ENCODE measurements around the gene NHS. TPM values are rescaled to one million over a fixed set of nuclear protein-coding genes. Genes with fewer than 3 reads are reported as not detected.

NHS gene
- polyA plus RNA-seq, 1 donor (not counting 4 experiments of a cell fraction or from before 2014, with no cell fraction given), result 5.4 TPM

- Histone ChIP-seq H3K27me3 (ENCODE audit: control insufficient read depth, extremely low read depth, insufficient read depth, low read length) (no peaks in the 10 kb centered on the region), H3K79me2 (ENCODE audit: control insufficient read depth, insufficient read depth, low read length) (peaks cover 25% of the 10 kb centered on the region), H3K4me3 (ENCODE audit: control insufficient read depth in 2 of 3, extremely low read depth in 1 of 3, insufficient read depth in 2 of 3, low read depth in 1 of 3, low read length in 3 of 3) (no peak overlapping the region), H3K36me3 (ENCODE audit: control insufficient read depth in 2 of 2, extremely low read depth in 1 of 2, insufficient read depth in 2 of 2, low read length in 2 of 2) (no peaks in the 10 kb centered on the region), H3K27ac (ENCODE audit: control insufficient read depth, insufficient read depth, low read length) (no peak overlapping the region), H4K20me1 (ENCODE audit: control insufficient read depth, extremely low read depth, insufficient read depth, low read length) (peaks cover 4% of the 10 kb centered on the region), H2AFZ (ENCODE audit: control insufficient read depth, low read length) (no peak overlapping the region), H3K4me2 (ENCODE audit: control insufficient read depth, extremely low read depth, insufficient read depth, low read depth, low read length) (no peak overlapping the region), H3K9me3 (ENCODE audit: control insufficient read depth, low read depth, low read length) (no peaks in the 10 kb centered on the region), H3K9me1 (ENCODE audit: control insufficient read depth, extremely low read depth, insufficient read depth, low read length) (no peaks in the 10 kb centered on the region), H3K9ac (ENCODE audit: control insufficient read depth, extremely low read depth, insufficient read depth, low read length) (no peak overlapping the region), H3K4me1 (ENCODE audit: control insufficient read depth, extremely low read depth, insufficient read depth, low read length) (peaks cover 5% of the 10 kb centered on the region)
- FAIRE-seq, result no peak
- dilution Hi-C loops (cut with MboI; ENCODE audit: extremely low pct_ligation_motif_present, low sequenced_read_pairs), result no loop called here
- DNase-seq (ENCODE audit: low read depth, low spot score), result no peak
- TF ChIP-seq EZH2 (IDR thresholded peaks at IDR 0.05; ENCODE audit: low read length) (no peak), CTCF (optimal IDR thresholded peaks at IDR 0.05 in 1 of 3, IDR thresholded peaks at IDR 0.05 in 1 of 3, conservative IDR thresholded peaks at IDR 0.05 in 1 of 3; ENCODE audit: extremely low read depth in 1 of 3, insufficient read depth in 2 of 3, low read length in 3 of 3) (no peak)
These were observed 90.8 kb downstream of the NHS start for GRCh38 chrX:17465802-17466201.

GRCh38 chrX:17470136-17470535, 95.1 kb downstream of the NHS start:
- no peak for FAIRE-seq
- Histone ChIP-seq H3K4me3 (ENCODE audit: control insufficient read depth in 2 of 3, extremely low read depth in 1 of 3, insufficient read depth in 2 of 3, low read depth in 1 of 3, low read length in 3 of 3) (no peak overlapping the region), H3K4me2 (ENCODE audit: control insufficient read depth, extremely low read depth, insufficient read depth, low read depth, low read length) (no peak overlapping the region), H3K36me3 (ENCODE audit: control insufficient read depth in 2 of 2, extremely low read depth in 1 of 2, insufficient read depth in 2 of 2, low read length in 2 of 2) (no peaks in the 10 kb centered on the region), H3K4me1 (ENCODE audit: control insufficient read depth, extremely low read depth, insufficient read depth, low read length) (peaks cover 10% of the 10 kb centered on the region), H3K9ac (ENCODE audit: control insufficient read depth, extremely low read depth, insufficient read depth, low read length) (no peak overlapping the region), H3K79me2 (ENCODE audit: control insufficient read depth, insufficient read depth, low read length) (peaks cover 13% of the 10 kb centered on the region), H3K9me1 (ENCODE audit: control insufficient read depth, extremely low read depth, insufficient read depth, low read length) (peaks cover 3% of the 10 kb centered on the region), H3K27ac (ENCODE audit: control insufficient read depth, insufficient read depth, low read length) (no peak overlapping the region), H3K27me3 (ENCODE audit: control insufficient read depth, extremely low read depth, insufficient read depth, low read length) (no peaks in the 10 kb centered on the region), H4K20me1 (ENCODE audit: control insufficient read depth, extremely low read depth, insufficient read depth, low read length) (no peaks in the 10 kb centered on the region), H3K9me3 (ENCODE audit: control insufficient read depth, low read depth, low read length) (no peaks in the 10 kb centered on the region), H2AFZ (ENCODE audit: control insufficient read depth, low read length) (no peak overlapping the region)
- no peak for DNase-seq (ENCODE audit: low read depth, low spot score)
- dilution Hi-C loops (cut with MboI; ENCODE audit: extremely low pct_ligation_motif_present, low sequenced_read_pairs), result no loop called here
- no peak for TF ChIP-seq CTCF (optimal IDR thresholded peaks at IDR 0.05 in 1 of 3, IDR thresholded peaks at IDR 0.05 in 1 of 3, conservative IDR thresholded peaks at IDR 0.05 in 1 of 3; ENCODE audit: extremely low read depth in 1 of 3, insufficient read depth in 2 of 3, low read length in 3 of 3)
- no peak for TF ChIP-seq EZH2 (IDR thresholded peaks at IDR 0.05; ENCODE audit: low read length)
